Tibial artery (tissue), 4 donors: ENCODE results near the gene IL6R.
A peak's percentile ranks its signal among the peaks of the same experiment; 100 is the strongest.

ENCODE experiments used
- DNase-seq, 2 donors: peaks; one replicate each; pipeline ENCODE4 v3.0.0-alpha.2; 2019
- H3K27ac ChIP-seq, 2 donors: fragments of 200-600 bp; sonication (generic) in 1 of 2; 1 replicate in 1 of 2; 2 replicates in 1 of 2; pipeline ENCODE4 v1.5.1; 2018 to 2019; ENCODE audit warnings: mild to moderate bottlenecking in 1 of 2
- H3K27me3 ChIP-seq, 2 donors: fragments of 200-600 bp; sonication (generic) in 1 of 2; one replicate each; pipeline versions ENCODE4 v1.5.1 to v1.6.0; 2016 to 2019
- H3K36me3 ChIP-seq, 3 donors: fragments of 200-600 bp; sonication (generic) in 2 of 3; one replicate each; pipeline ENCODE4 v1.5.1; 2016 to 2019; ENCODE audit warnings: mild to moderate bottlenecking in 2 of 3
- H3K4me1 ChIP-seq, 4 donors: fragments of 200-600 bp; sonication (generic) in 2 of 4; 1 replicate in 3 of 4; 2 replicates in 1 of 4; pipeline ENCODE4 v1.5.1; 2016 to 2019
- H3K4me3 ChIP-seq, 2 donors: fragments of 200-600 bp; sonication (generic) in 1 of 2; 1 replicate in 1 of 2; 2 replicates in 1 of 2; pipeline ENCODE4 v1.5.1; 2018 to 2019; ENCODE audit warnings: mild to moderate bottlenecking in 2 of 2
- H3K9me3 ChIP-seq, 3 donors: fragments of 200-600 bp; sonication (generic) in 1 of 3; one replicate each; pipeline ENCODE4 v1.5.1; 2016 to 2019
- CTCF ChIP-seq, 2 experiments: fragments of 200-600 bp in 1 of 2; fragments of 450-650 bp in 1 of 2; IDR thresholded peaks; one replicate each; pipeline ENCODE4 v1.5.1; 2017 to 2019; ENCODE audit warnings: antibody characterized with exemption in 2 of 2, mild to moderate bottlenecking in 1 of 2, moderate library complexity in 1 of 2
- intact Hi-C: fragments of 100-400 bp; cut with DNase I; formaldehyde crosslinking; loops from one replicate; pipeline ENCODE4 v1.15.0; 2023; ENCODE audit warnings: low total_unique reads

Gene IL6R

GRCh38 chr1:154503898-154504297 is 98.8 kb downstream of the IL6R start:
- no peaks in the 10 kb centered on the region for H3K36me3 ChIP-seq
- TF ChIP-seq CTCF (IDR thresholded peaks at IDR 0.05) = no peak
- no peak overlapping the region for H3K4me3 ChIP-seq
- peaks cover 0 to 7% (median 3%) of the 10 kb centered on the region in 3 donors for H3K9me3 ChIP-seq
- no peak for DNase-seq
- no peak overlapping the region for H3K27ac ChIP-seq
- H3K4me1 ChIP-seq = peaks cover 0 to 17% (median 11%) of the 10 kb centered on the region in 4 donors
- intact Hi-C loops = no loop called here
- H3K27me3 ChIP-seq = peaks cover 0 to 70% of the 10 kb centered on the region in 2 donors

DNA sequence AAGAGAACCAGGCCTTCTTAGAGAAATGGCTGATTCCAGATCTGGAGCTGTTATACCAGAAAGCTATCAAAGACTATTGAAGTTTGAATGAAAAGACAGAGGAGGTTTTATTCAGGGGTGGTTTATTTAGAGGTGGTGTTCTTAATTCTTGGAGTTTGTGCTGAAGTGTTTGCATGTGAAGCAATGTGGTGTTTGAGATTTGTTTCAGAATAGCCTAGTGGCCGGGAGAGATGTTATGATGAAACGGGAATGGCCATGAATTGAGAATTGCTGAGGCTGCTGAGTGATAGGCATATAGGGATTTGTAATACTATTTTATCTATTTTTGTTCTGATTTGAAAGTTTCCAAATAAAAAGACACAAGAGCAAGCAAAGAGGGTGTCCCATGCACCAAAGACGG is 107.6 kb downstream of the IL6R start:
- DNase-seq = no peak
- Histone ChIP-seq H3K36me3 (no peaks in the 10 kb centered on the region), H3K27ac (no peak overlapping the region), H3K4me1 (no peaks in the 10 kb centered on the region), H3K9me3 (no peaks in the 10 kb centered on the region), H3K27me3 (peaks cover 0 to 42% of the 10 kb centered on the region in 2 donors), H3K4me3 (no peak overlapping the region)
- no peak for TF ChIP-seq CTCF (IDR thresholded peaks at IDR 0.05)
- intact Hi-C loops = no loop called here

DNA sequence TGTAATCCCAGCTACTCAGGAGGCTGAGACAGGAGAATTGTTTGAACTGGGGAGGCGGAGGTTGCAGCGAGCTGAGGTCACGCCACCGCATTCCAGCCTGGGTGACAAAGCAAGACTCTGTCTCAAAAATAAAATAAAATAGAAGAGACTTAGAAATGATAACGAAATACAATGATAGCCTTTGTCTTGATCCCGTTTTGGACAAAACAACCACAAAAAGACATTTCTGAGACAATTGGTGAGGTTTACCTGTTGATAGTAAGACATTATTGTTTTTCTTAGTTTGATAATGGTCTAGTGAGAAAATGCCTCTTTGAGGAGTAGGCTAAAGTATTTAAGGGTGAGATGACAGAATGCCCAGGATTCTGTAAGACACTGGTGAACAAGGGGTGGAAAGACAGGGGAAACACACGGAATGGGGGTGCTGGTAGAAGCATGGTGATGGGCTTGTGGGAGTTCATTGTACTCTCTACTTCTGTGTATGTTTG is 109.0 kb downstream of the IL6R start:
- TF ChIP-seq CTCF (IDR thresholded peaks at IDR 0.05) = no peak
- Histone ChIP-seq H3K4me1 (no peaks in the 10 kb centered on the region), H3K27ac (no peak overlapping the region), H3K36me3 (no peaks in the 10 kb centered on the region), H3K9me3 (no peaks in the 10 kb centered on the region), H3K27me3 (peaks cover 0 to 33% of the 10 kb centered on the region in 2 donors), H3K4me3 (no peak overlapping the region)
- DNase-seq = no peak
- intact Hi-C loops = no loop called here

DNA sequence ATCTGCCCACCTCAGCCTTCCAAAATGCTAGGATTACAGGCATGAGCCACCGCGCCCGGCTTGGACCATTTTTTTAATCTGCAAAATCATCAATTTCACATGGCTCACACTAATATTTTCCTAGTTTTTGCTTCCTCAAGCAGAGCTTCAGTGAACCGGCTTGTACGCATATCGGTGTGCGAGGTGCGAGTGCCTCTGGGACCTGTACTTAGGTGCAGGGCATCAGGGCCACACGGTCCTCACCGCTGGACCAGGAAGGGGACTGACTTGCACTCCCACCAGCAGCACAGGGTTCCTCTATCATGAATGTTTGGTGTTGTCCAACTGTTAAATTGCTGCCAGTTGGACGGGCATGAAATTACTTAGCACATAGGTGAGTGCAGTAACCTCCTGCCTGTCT is 112.5 kb downstream of the IL6R start:
- Histone ChIP-seq H3K36me3 (no peaks in the 10 kb centered on the region), H3K4me1 (no peaks in the 10 kb centered on the region), H3K27me3 (peaks cover 0 to 18% of the 10 kb centered on the region in 2 donors), H3K27ac (no peak overlapping the region), H3K4me3 (no peak overlapping the region), H3K9me3 (no peaks in the 10 kb centered on the region)
- peak in 1 of 2 donors; percentile 17 for DNase-seq
- TF ChIP-seq CTCF (IDR thresholded peaks at IDR 0.05) = no peak
- intact Hi-C loops = no loop called here
